HepG2 (cell line): ENCODE measurements around the gene PAPPA2. TPM values are rescaled to one million over a fixed set of nuclear protein-coding genes. Genes with fewer than 3 reads are reported as not detected.

Source experiments
- ATF4 ChIP-seq, 2 experiments: fragments of 450-650 bp in 1 of 2; sonication (generic) in 1 of 2; formaldehyde crosslinking; IDR thresholded peaks; 2 replicates each; pipeline versions ENCODE4 v1.5.0 to v1.8.0; 2020 to 2022; ENCODE audit warnings: mild to moderate bottlenecking in 1 of 2, missing genetic modification reagents in 1 of 2
- DZIP1 ChIP-seq: sonication (generic); formaldehyde crosslinking; IDR thresholded peaks from 2 replicates; pipeline ENCODE4 v1.5.0; 2020; ENCODE audit warnings: mild to moderate bottlenecking, missing genetic modification reagents
- MYC ChIP-seq: sonication (generic); formaldehyde crosslinking; IDR thresholded peaks from 2 replicates; pipeline ENCODE4 v1.9.0; 2021; ENCODE audit warnings: missing genetic modification reagents, borderline replicate concordance
- PBX2 ChIP-seq: IDR thresholded peaks from 2 replicates; pipeline ENCODE4 v1.6.1; 2016; ENCODE audit warnings: control low read depth
- PLSCR1 ChIP-seq: sonication (generic); formaldehyde crosslinking; IDR thresholded peaks from 2 replicates; pipeline ENCODE4 v1.5.0; 2020; ENCODE audit warnings: missing genetic modification reagents, mild to moderate bottlenecking, borderline replicate concordance
- RAD21 ChIP-seq: fragments of 450-650 bp; formaldehyde crosslinking; IDR thresholded peaks from 2 replicates; pipeline ENCODE4 v1.5.0; 2020; ENCODE audit warnings: mild to moderate bottlenecking
- SIN3B ChIP-seq: fragments of 150-350 bp; IDR thresholded peaks from 2 replicates; pipeline ENCODE4 v1.6.1; 2014; ENCODE audit warnings: low read length
- SIX1 ChIP-seq: sonication (generic); formaldehyde crosslinking; IDR thresholded peaks from 2 replicates; pipeline ENCODE4 v1.4.0; 2020; ENCODE audit warnings: missing genetic modification reagents, borderline replicate concordance
- SKIL ChIP-seq: sonication (generic); formaldehyde crosslinking; IDR thresholded peaks from 2 replicates; pipeline ENCODE4 v1.8.0; 2022; ENCODE audit warnings: missing genetic modification reagents, mild to moderate bottlenecking, moderate library complexity, borderline replicate concordance
- THAP8 ChIP-seq: sonication (generic); formaldehyde crosslinking; IDR thresholded peaks from 2 replicates; pipeline ENCODE4 v1.5.1; 2020; ENCODE audit warnings: missing genetic modification reagents, mild to moderate bottlenecking, borderline replicate concordance
- ZBTB25 ChIP-seq: IDR thresholded peaks from 2 replicates; pipeline ENCODE4 v1.6.1; 2018; ENCODE audit warnings: missing genetic modification reagents
- ZBTB3 ChIP-seq: sonication (generic); formaldehyde crosslinking; IDR thresholded peaks from 2 replicates; pipeline ENCODE4 v1.4.0; 2020; ENCODE audit warnings: low read depth, mild to moderate bottlenecking, moderate library complexity, missing genetic modification reagents, borderline replicate concordance
- ZNF512 ChIP-seq: sonication (generic); formaldehyde crosslinking; IDR thresholded peaks from 2 replicates; pipeline ENCODE4 v1.4.0; 2020; ENCODE audit warnings: mild to moderate bottlenecking, missing genetic modification reagents
- ZNF549 ChIP-seq: sonication (generic); formaldehyde crosslinking; IDR thresholded peaks from 2 replicates; pipeline ENCODE4 v1.5.0; 2020; ENCODE audit warnings: missing genetic modification reagents
- ZNF652 ChIP-seq: IDR thresholded peaks from 2 replicates; pipeline ENCODE4 v1.6.1; 2016; ENCODE audit warnings: low read depth, borderline replicate concordance
- polyA plus RNA-seq, 8 experiments: library from polyadenylated mRNA; depleted of rRNA in 3 of 8; stranded (reverse) in 7 of 8; unstranded in 1 of 8; fragments of >200 nt; fragmentation: Illumina TruSeq in 4 of 8; extraction: Trizol in 4 of 8; gene quantifications; 2 replicates each; pipeline versions ENCODE4 v1.2.1 to v1.2.3, GENCODE V29; 2011 to 2016; ENCODE audit warnings: low read depth in 4 of 8, missing spikeins in 1 of 8, mixed read lengths in 1 of 8; ENCODE audit not compliant: insufficient read depth in 1 of 8
- total RNA-seq, 5 experiments: library from RNA; depleted of rRNA; stranded (reverse); fragments of >200 nt; fragmentation: Illumina TruSeq; extraction: Trizol; gene quantifications; 2 replicates each; pipeline ENCODE4 v1.2.3, GENCODE V29; 2016; ENCODE audit warnings: low read depth in 1 of 5

Gene PAPPA2
- total and polyA plus RNA-seq, 2 of the 13 experiments (the other 11 are each of a cell fraction or from before 2014, with no cell fraction given): 0.01 TPM; not detected in 1

GRCh38 chr1:176691251-176692228 lies 228.6 kb downstream of the PAPPA2 start (continued):
- TF ChIP-seq SKIL: no peak
- TF ChIP-seq ZNF512 (CRISPR knock-in tag): no peak
- TF ChIP-seq RAD21 (CRISPR knock-in tag): no peak
- no peak for TF ChIP-seq THAP8 (CRISPR knock-in tag)
- no peak for TF ChIP-seq ATF4 (CRISPR knock-in tag; IDR thresholded peaks at IDR 0.05)
- no peak for TF ChIP-seq SIN3B
- TF ChIP-seq ZNF549 (CRISPR knock-in tag): no peak
- TF ChIP-seq PBX2 (CRISPR knock-in tag): no peak
- no peak for TF ChIP-seq ZNF652 (CRISPR knock-in tag)
- no peak for TF ChIP-seq MYC (CRISPR knock-in tag)
- TF ChIP-seq ZBTB25 (CRISPR knock-in tag): no peak
- TF ChIP-seq ZBTB3: no peak
- TF ChIP-seq DZIP1 (CRISPR knock-in tag): no peak
- TF ChIP-seq SIX1: no peak; the same call in 1 of the 2 replicates
- no peak for TF ChIP-seq PLSCR1 (CRISPR knock-in tag)
